Non-pigmented ciliary epithelial cell (primary cell): Measurements from ENCODE around the gene AAGAB.

Source experiments
- DNase-seq: peaks from one replicate; pipeline ENCODE4 v3.0.0-alpha.2; 2010; ENCODE audit warnings: low read depth

Gene AAGAB

DNA sequence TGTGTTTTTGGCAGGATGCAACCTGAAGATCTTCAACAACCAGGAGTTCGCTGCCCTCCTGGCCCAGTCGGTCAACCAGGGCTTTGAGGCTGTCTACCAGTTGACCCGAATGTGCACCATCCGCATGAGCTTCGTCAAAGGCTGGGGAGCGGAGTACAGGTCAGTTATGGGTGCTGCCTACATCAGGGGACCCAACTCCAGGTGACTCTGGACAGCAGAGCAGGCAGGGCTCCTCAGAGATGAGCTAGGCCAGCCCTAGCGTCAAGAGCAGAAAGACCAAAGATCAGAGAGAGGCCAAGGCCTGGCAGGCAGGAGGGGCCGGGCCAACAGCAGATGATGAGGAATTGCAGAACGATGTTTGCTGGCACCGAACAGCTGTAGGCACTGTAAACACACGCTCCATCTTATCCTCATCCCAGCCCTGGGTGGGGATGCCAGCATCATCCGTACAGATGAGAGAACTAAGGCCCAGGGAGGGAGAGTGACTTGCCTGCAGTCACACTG, 67.1 kb downstream of the AAGAB start:
- DNase-seq: no peak

GRCh38 chr15:67186688-67187087, 67.8 kb downstream of the AAGAB start:
- DNase-seq: no peak

GRCh38 chr15:67186226-67186649, 68.2 kb downstream of the AAGAB start:
- DNase-seq: no peak

DNA sequence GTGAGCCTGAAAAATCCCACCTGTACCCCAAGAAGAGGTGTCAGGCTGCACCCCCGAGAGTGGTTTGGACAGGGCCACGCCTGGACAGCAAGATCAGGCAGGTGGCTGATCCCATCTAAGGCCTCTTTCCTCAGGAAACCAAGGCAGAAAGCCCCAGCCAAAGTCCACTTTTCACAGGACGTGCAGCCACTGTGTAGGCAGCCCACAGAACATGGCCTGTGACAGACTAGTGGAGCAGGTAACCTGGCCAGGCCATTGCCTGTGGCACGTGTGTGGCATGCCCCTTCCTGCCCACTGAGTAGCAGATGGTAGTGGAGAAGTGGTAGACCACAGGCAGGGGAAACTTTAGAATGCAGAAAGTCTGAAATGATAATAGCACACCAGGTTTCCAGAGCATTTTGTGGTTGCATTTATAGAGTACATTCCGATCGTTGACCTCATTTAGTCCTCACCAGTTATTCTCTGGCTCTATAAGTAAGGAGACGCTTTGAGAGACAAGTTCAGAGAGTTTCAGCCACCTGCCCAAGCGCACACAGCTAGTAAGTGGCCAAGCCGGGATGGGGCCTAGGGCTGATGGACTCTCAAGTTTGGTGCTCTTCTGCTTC, 68.7 kb downstream of the AAGAB start:
- no peak for DNase-seq

DNA sequence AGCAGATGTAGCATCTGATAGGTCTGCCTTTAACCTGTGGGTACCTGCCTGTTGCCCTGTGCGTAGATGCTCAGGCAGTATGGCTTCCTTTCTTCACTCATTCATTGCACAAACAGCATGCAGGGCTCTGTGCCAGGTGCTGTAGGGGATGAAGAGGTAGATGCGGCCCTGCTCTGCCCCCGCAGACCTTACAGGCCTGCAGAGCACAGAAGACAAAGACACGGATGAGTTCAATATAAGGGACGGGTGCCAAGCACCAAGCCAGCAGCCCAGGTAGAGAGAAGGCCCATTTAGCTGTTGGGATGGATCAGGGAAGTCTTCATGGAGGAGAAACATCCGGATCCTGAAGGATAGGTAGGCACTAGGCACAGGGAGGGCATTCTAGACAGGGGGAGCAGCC, 69.4 kb downstream of the AAGAB start:
- DNase-seq: no peak

DNA sequence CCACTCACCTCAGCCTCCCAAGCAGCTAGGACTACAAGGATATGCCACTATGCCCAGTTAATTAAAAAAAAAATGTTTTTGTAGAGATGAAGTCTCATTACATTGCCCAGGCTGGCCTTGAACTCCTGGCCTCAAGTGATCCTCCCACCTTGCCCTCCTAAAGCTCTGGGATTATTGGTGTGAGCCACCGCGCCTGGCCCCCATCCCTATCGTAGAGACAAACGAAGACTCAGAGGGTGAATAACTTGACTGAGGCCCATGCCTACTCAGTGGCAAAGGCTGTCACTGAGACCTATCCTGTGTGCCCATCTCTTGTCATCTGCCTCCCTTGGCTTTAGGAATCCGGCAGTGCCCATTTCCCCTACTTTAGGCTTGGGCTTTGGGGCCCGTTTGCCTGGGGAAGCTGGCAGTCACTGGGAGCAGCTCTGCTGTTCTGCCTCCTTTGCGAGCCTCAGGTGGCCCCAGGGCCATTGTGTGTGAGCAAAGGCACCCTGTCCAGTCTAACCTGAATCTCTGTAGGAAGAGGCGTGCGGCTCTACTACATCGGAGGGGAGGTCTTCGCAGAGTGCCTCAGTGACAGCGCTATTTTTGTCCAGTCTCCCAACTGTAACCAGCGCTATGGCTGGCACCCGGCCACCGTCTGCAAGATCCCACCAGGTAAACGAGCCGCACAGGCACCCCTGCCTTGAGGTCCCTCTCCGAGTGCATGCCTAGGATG, 70.1 kb downstream of the AAGAB start:
- DNase-seq: no peak

- no peak for DNase-seq
These were observed 70.9 kb downstream of the AAGAB start for GRCh38 chr15:67183443-67184169.

GRCh38 chr15:67181221-67181639, 73.2 kb downstream of the AAGAB start:
- no peak for DNase-seq

DNA sequence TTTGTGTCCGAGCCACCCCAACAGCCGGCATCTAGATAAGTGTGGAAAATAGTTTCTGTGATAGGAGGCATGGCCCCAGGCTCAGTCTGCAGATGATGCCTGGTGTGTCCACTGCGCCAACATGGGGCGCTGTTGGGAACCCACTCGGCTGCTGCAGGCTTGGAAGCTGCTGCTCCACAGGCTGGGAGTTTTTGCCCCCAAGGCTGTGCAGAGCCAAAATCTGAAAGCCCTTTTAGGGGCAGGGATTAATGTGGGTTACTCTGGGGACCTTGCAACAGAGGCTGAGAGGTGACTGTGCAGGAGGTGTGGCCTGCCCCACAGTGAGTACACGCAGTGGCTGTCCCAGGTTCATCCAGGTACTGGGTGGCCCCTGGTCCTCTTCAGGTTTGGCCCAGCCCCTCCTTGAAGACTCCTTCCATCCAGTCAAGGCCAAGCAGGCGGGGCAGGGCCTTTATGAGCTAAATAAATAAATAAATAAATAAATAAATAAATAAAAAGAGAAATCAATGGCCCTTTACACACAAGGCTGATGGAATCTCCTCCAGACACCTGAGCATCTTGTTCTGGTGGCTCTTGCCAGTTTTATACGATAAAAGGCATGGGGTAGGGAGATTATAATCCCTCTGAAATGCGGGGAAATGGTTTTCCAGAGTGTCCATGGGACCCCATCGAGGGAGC, 73.8 kb downstream of the AAGAB start:
- DNase-seq: no peak

DNA sequence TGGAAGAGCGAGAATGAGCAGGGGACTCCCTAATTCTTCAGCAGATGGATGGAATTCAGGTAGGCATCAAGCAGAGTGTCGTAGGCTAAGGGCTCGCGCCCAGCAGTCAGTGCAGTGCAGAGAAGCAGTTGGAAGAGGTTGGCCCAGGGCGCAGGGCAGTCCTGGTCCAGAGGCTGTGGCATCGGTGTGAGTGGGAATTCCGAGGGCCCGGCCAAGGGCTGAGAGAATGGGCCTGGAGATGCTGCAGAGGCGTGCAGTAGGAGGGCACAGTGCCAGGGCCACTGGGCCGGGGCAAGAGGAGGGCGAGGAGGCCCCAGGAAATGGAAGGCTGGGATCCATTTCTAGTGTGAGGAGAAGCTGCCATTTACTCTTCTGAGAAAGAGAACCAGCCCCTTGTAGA, 74.4 kb downstream of the AAGAB start:
- DNase-seq: no peak

DNA sequence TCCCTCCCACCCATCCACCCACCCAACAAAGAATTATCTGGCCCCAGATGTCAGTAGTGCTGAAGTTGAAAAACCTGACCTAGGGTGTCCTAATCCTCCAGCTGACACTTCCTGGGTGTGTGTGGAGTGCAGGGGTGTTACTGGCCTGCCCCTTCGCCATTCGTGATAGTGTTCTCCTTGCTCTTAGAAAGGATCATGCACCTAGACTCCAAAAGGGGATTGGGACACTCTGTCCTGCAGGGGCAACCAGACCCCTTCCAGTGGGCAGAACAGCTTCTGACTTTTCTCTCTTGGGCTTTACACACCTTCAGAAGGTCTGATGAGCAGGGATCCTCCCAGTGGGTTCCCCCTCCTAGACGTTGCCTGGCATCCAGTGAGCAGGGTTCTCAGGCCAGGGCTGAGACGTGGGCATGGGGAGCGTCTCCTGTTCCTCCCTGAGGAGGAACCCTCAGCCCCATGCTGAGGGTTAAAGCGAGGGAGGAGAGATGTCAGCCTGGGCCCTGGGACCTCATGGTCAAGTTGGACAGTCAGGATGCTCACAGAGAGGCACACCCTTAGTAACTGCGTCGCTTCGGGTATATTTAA, 75.0 kb downstream of the AAGAB start:
- no peak for DNase-seq

DNA sequence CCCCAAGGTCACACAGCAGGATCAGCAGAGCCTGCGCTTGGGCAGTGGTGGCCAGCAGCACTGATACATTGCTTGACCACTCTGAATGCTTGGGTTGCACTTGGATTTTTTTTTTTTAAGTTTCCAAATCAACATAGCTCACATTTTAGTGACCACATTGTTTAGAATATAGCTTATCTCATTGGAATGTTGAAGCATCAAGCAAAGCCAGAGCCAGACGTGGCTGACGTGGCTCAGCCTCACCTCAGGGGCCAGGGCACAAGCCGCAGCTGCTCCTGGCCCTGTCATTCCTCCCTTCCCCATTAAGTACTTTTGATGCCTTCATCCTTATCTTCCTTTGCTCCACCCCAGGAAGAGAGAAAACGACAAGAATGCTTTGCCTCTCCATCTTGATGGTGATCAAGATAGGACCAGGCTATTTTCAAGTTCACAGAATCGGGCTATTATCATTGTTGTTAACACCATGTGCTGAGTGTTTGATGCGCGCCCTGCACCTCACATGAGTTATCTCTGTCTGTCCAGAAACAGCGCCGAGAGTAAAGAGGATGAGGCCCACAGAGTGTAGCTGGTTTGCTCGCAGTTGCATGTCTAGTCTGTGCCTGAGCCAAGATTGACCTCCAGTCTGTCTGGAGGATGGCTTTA, 75.8 kb downstream of the AAGAB start:
- DNase-seq: peak; percentile 97

DNA sequence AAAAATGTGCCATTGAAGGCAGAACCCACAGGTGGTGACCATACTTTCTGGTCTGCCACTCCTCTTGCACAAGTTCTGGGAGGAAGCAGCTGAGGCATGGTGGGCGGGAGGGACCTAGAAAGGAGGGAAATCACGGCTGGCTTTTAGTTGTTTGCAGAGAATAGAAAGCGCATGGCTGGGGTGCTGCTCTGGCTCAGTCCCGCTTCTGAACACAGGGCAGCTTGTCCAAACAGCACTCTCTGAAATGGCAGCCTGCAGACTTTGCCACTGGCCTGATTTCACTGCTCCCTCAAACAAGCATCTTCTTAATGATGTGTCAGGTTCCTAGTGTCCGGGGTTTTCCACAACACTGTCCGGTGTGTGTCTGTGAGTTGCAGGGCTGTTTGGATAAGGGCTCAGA, 76.7 kb downstream of the AAGAB start:
- DNase-seq: no peak

- DNase-seq: no peak
These were observed 78.1 kb downstream of the AAGAB start for GRCh38 chr15:67176195-67176971.

- DNase-seq: no peak
These were observed 78.8 kb downstream of the AAGAB start for GRCh38 chr15:67175643-67176071.

GRCh38 chr15:67174864-67175573, 79.4 kb downstream of the AAGAB start:
- DNase-seq: no peak

GRCh38 chr15:67174446-67174845, 80.0 kb downstream of the AAGAB start:
- DNase-seq: no peak

DNA sequence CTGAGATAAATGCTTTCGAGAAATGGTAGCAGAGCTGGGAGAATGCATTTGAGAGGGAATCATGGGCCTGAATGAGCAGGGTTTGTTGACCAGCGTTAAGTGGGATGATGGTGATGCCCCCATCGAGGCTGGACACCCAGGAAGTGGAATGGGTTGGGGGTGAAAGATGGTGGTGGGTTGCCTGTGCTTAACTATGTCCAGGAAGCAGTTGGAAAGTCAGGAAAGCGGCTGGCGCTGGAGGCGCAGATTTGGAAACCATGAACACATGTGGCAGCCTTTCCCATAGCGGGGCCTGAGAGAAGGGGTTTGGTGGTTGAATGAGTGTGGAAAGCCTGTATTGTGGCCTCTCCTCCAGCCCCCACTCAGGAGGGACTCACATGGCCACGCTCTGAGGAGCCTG, 80.7 kb downstream of the AAGAB start:
- DNase-seq: no peak

GRCh38 chr15:67173005-67173404, 81.5 kb downstream of the AAGAB start:
- no peak for DNase-seq

- no peak for DNase-seq
These were observed 82.3 kb downstream of the AAGAB start for GRCh38 chr15:67172172-67172571.
